ENCODE measurements around the gene NARF. TPM values are rescaled to one million over a fixed set of nuclear protein-coding genes. Genes with fewer than 3 reads are reported as not detected.

The NARF gene
- total and polyA plus RNA-seq, 4 experiments from 2014 or later = 80.8 to 146 (median 88.5) TPM

DNA sequence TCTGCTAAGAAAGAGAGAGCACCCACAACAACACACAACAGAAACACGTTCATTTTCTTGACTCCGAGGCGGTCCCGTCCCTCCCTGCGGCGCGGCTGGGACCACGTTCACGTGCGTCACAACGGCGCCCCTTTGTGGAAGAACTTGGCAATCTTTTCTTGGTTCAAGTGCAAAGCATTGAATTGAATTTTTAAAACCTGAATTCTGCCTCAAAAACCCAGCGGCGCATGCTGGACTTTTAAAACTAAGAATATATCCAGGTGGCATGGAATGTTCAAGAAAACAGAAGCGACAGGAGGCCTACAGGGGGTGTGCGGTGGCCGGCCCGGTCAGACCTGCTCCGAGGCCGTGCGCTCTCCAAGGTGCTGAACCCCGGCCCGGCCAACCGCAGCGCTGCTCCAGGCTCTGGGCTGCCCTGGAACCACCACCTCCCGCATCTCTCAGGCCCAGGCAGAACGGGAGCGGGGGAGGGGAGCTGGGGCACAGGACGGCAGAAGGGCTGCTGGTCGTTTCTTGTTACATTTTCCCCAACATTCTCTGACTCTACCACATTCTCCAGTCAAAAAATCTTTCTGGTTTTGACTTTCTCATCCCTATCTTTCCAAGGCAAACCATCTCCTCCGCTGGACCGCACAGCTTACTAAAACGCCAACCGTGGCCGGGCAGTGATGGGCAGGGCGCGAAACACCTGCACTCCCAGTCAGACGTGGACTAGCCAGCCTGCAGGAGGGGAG lies 43.8 kb upstream of the NARF start:
- Mint-ChIP-seq H3K4me1 (peaks cover 17 to 33% (median 22%) of the 10 kb centered on the region in 4 donors), H3K4me3 (peak overlapping the region in 2 of 8 donors; percentile 51 to 62), H3K9me3 (no peaks in the 10 kb centered on the region), H3K27ac (peak overlapping the region in 4 of 7 donors; percentile 3 to 66 (median 40)), H3K36me3 (peaks cover 7 to 8% of the 10 kb centered on the region in 2 donors), H3K27me3 (no peaks in the 10 kb centered on the region)
- Histone ChIP-seq H3K36me3 (ENCODE audit: insufficient read depth, low read length) (no peaks in the 10 kb centered on the region), H3K27me3 (ENCODE audit: insufficient read depth, low read length) (no peaks in the 10 kb centered on the region), H3K9me3 (ENCODE audit: control insufficient read depth in 1 of 2, low read length in 2 of 2) (no peaks in the 10 kb centered on the region), H3K4me1 (ENCODE audit: insufficient read depth, low read length) (peaks cover 25% of the 10 kb centered on the region), H3K4me3 (ENCODE audit: low read length in 2 of 2) (no peak overlapping the region), H3K27ac (ENCODE audit: low read depth, low read length) (no peak overlapping the region)
- intact Hi-C loops (cut with micrococcal nuclease) = loop anchor here (1.0 to 10.0 kb wide), 5 partner anchors 63 to 380 kb away; partner anchors contain the start of genes DCXR and RAC3
- DNase-seq = peak; percentile 71 to 73 (median 72)
- ChIA-PET POLR2A (ENCODE audit: partially characterized antibody) (interaction anchor here (0.6 to 1.4 kb wide), 2 partner anchors 159 to 391 kb away, joined by 3 read pairs; partner anchors contain the start of genes CENPX and LRRC45), CTCF (ENCODE audit: partially characterized antibody) (interaction anchor here (0.8 to 6.4 kb wide), 5 partner anchors 20 to 177 kb away, joined by 3 to 52 read pairs (median 5); no protein-coding TSS in a partner anchor)

DNA sequence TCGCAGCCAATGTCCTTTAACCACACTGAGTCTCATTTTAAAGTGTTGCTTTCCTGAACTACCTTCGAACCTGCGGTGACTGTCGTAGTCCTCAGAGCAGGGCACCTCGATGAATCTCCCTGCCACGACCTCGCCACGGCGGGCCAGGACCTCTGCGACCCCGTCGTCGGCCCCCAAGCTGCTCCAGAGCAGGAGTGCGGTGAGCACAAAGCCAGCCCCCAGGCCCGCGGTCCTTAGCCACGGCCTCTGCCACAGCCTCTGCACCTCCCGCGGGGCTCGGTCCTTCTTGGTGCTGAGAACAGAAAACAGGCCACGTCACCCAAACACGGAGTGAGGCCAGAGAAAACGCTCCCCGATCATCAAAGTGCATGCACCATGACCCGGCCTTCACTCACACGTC lies 43.2 kb upstream of the NARF start:
- H3K4me1 ChIP-seq (ENCODE audit: insufficient read depth, low read length) = peaks cover 31% of the 10 kb centered on the region
- H3K4me3 ChIP-seq (ENCODE audit: low read length in 2 of 2) = no peak overlapping the region
- no peaks in the 10 kb centered on the region for H3K27me3 ChIP-seq (ENCODE audit: insufficient read depth, low read length)
- peak overlapping the region in 1 of 7 donors; percentile 77 for H3K27ac Mint-ChIP-seq
- H3K27ac ChIP-seq (ENCODE audit: low read depth, low read length) = no peak overlapping the region
- H3K9me3 ChIP-seq (ENCODE audit: control insufficient read depth in 1 of 2, low read length in 2 of 2) = no peaks in the 10 kb centered on the region
- no peaks in the 10 kb centered on the region for H3K27me3 Mint-ChIP-seq
- H3K9me3 Mint-ChIP-seq = no peaks in the 10 kb centered on the region
- intact Hi-C loops (cut with micrococcal nuclease) = loop anchor here (10.0 kb wide), 2 partner anchors 211 to 381 kb away; partner anchors contain the start of genes DCXR and RAC3
- peak overlapping the region in 2 of 8 donors; percentile 15 to 26 for H3K4me3 Mint-ChIP-seq
- peaks cover 12 to 13% of the 10 kb centered on the region in 2 donors for H3K36me3 Mint-ChIP-seq
- ChIA-PET POLR2A (ENCODE audit: partially characterized antibody) (interaction anchor here (0.6 to 1.4 kb wide), 2 partner anchors 160 to 392 kb away, joined by 3 read pairs; partner anchors contain the start of genes CENPX and LRRC45), CTCF (ENCODE audit: partially characterized antibody) (interaction anchor here (0.8 to 6.4 kb wide), 3 partner anchors 64 to 178 kb away, joined by 3 to 52 read pairs (median 5); no protein-coding TSS in a partner anchor)
- H3K4me1 Mint-ChIP-seq = peaks cover 20 to 40% (median 26%) of the 10 kb centered on the region in 4 donors
- DNase-seq = no peak
- H3K36me3 ChIP-seq (ENCODE audit: insufficient read depth, low read length) = no peaks in the 10 kb centered on the region

DNA sequence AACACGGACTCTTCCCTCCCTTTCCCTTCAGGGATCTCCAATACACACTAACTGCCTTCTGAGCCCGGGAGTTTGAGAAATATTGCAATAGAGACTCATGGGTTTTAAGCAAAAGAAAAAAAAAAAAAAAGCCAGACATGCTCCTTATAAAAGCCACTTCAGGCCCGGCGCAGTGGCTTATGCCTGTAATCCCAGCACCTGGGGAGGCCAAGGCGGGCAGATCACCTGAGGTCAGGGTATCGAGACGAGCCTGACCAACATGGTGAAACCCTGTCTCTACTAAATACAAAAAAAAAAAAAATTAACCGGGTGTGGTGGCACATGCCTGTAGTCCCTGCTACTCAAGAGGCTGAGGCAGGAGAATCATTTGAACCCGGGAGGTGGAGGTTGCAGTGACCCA lies 42.8 kb upstream of the NARF start:
- intact Hi-C loops (cut with micrococcal nuclease) = loop anchor here (10.0 kb wide), 2 partner anchors 211 to 381 kb away; partner anchors contain the start of genes DCXR and RAC3
- no peaks in the 10 kb centered on the region for H3K36me3 ChIP-seq (ENCODE audit: insufficient read depth, low read length)
- Mint-ChIP-seq H3K27ac (peak overlapping the region in 1 of 7 donors; percentile 77), H3K4me1 (peaks cover 20 to 40% (median 26%) of the 10 kb centered on the region in 4 donors), H3K9me3 (no peaks in the 10 kb centered on the region), H3K4me3 (no peak overlapping the region), H3K27me3 (no peaks in the 10 kb centered on the region), H3K36me3 (peaks cover 12 to 13% of the 10 kb centered on the region in 2 donors)
- no peaks in the 10 kb centered on the region for H3K9me3 ChIP-seq (ENCODE audit: control insufficient read depth in 1 of 2, low read length in 2 of 2)
- H3K27me3 ChIP-seq (ENCODE audit: insufficient read depth, low read length) = no peaks in the 10 kb centered on the region
- no peak overlapping the region for H3K4me3 ChIP-seq (ENCODE audit: low read length in 2 of 2)
- CTCF ChIA-PET (ENCODE audit: partially characterized antibody) = interaction anchor here (0.6 to 6.4 kb wide), 3 partner anchors 18 to 135 kb away, joined by 3 to 52 read pairs (median 3); no protein-coding TSS in a partner anchor
- no peak overlapping the region for H3K27ac ChIP-seq (ENCODE audit: low read depth, low read length)
- no peak for DNase-seq
- H3K4me1 ChIP-seq (ENCODE audit: insufficient read depth, low read length) = peaks cover 32% of the 10 kb centered on the region
- POLR2A ChIA-PET (ENCODE audit: partially characterized antibody) = interaction anchor here (1.0 kb wide), 1 partner anchor 34 kb away, joined by 4 read pairs; no protein-coding TSS in a partner anchor

DNA sequence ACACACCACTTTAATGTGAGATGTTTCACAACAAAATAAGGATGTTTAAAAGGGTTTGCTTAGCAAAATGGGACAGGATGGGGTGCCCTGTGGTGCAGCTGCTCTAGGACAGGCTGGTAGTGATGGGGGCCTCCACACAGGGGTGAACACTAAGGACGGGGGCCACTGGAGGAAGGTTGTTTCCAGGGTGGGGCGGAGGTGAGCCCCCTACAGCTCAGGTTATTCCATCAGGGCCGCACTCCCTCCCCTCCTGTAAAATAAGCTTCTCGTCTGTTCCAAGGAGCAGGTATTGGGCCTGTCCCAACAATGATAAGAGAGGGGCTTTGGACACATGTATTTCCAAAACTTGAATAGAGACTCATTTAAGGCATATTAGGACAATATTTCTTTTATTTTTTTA lies 42.3 kb upstream of the NARF start:
- peaks cover 20 to 40% (median 26%) of the 10 kb centered on the region in 4 donors for H3K4me1 Mint-ChIP-seq
- intact Hi-C loops (cut with micrococcal nuclease) = loop anchor here (10.0 kb wide), 2 partner anchors 211 to 381 kb away; partner anchors contain the start of genes DCXR and RAC3
- no peaks in the 10 kb centered on the region for H3K27me3 Mint-ChIP-seq
- no peaks in the 10 kb centered on the region for H3K27me3 ChIP-seq (ENCODE audit: insufficient read depth, low read length)
- no peaks in the 10 kb centered on the region for H3K9me3 Mint-ChIP-seq
- H3K36me3 Mint-ChIP-seq = peaks cover 13 to 16% of the 10 kb centered on the region in 2 donors
- no peak overlapping the region for H3K27ac ChIP-seq (ENCODE audit: low read depth, low read length)
- ChIA-PET CTCF (ENCODE audit: partially characterized antibody) (interaction anchor here (0.6 to 6.4 kb wide), 5 partner anchors 18 to 180 kb away, joined by 3 to 52 read pairs (median 4); no protein-coding TSS in a partner anchor), POLR2A (ENCODE audit: partially characterized antibody) (interaction anchor here (1.0 to 1.8 kb wide), 3 partner anchors 33 to 103 kb away, joined by 4 to 11 read pairs (median 4); partner anchors contain the start of gene NARF)
- peak overlapping the region in 1 of 7 donors; percentile 68 for H3K27ac Mint-ChIP-seq
- H3K36me3 ChIP-seq (ENCODE audit: insufficient read depth, low read length) = peaks cover 3% of the 10 kb centered on the region
- peaks cover 32% of the 10 kb centered on the region for H3K4me1 ChIP-seq (ENCODE audit: insufficient read depth, low read length)
- no peak for DNase-seq
- H3K9me3 ChIP-seq (ENCODE audit: control insufficient read depth in 1 of 2, low read length in 2 of 2) = no peaks in the 10 kb centered on the region
- no peak overlapping the region for H3K4me3 ChIP-seq (ENCODE audit: low read length in 2 of 2)
- H3K4me3 Mint-ChIP-seq = no peak overlapping the region

DNA sequence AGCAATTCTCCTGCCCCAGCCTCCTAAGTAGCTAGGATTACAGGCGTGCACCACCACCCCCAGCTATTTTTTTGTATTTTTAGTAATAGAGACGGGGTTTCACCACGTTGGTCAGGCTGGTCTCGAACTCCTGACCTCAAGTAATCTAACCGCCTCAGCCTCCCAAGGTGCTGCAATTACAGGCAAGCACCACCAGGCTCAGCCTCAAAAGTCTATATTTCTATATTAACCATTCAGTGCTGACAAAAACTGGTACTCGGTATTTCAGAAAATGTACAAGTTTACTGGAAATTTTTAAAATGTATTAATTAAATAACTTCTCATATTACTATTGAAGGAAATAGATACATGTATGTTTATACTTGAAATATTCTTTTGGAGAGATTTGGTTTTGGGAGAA lies 41.8 kb upstream of the NARF start:
- Histone ChIP-seq H3K4me3 (ENCODE audit: low read length in 2 of 2) (no peak overlapping the region), H3K27me3 (ENCODE audit: insufficient read depth, low read length) (no peaks in the 10 kb centered on the region), H3K27ac (ENCODE audit: low read depth, low read length) (no peak overlapping the region), H3K36me3 (ENCODE audit: insufficient read depth, low read length) (peaks cover 4% of the 10 kb centered on the region), H3K4me1 (ENCODE audit: insufficient read depth, low read length) (peaks cover 32% of the 10 kb centered on the region), H3K9me3 (ENCODE audit: control insufficient read depth in 1 of 2, low read length in 2 of 2) (no peaks in the 10 kb centered on the region)
- Mint-ChIP-seq H3K9me3 (no peaks in the 10 kb centered on the region), H3K27me3 (no peaks in the 10 kb centered on the region), H3K4me3 (no peak overlapping the region), H3K4me1 (peaks cover 20 to 44% (median 26%) of the 10 kb centered on the region in 4 donors), H3K27ac (no peak overlapping the region), H3K36me3 (peaks cover 13 to 19% of the 10 kb centered on the region in 2 donors)
- intact Hi-C loops (cut with micrococcal nuclease) = loop anchor here (10.0 kb wide), 2 partner anchors 212 to 382 kb away; partner anchors contain the start of genes DCXR and RAC3
- CTCF ChIA-PET (ENCODE audit: partially characterized antibody) = interaction anchor here (1.4 to 6.4 kb wide), 4 partner anchors 65 to 181 kb away, joined by 3 to 52 read pairs (median 4); no protein-coding TSS in a partner anchor
- DNase-seq = no peak
- POLR2A ChIA-PET (ENCODE audit: partially characterized antibody) = interaction anchor here (1.0 to 1.8 kb wide), 4 partner anchors 16 to 102 kb away, joined by 3 to 11 read pairs (median 4); partner anchors contain the start of gene NARF

DNA sequence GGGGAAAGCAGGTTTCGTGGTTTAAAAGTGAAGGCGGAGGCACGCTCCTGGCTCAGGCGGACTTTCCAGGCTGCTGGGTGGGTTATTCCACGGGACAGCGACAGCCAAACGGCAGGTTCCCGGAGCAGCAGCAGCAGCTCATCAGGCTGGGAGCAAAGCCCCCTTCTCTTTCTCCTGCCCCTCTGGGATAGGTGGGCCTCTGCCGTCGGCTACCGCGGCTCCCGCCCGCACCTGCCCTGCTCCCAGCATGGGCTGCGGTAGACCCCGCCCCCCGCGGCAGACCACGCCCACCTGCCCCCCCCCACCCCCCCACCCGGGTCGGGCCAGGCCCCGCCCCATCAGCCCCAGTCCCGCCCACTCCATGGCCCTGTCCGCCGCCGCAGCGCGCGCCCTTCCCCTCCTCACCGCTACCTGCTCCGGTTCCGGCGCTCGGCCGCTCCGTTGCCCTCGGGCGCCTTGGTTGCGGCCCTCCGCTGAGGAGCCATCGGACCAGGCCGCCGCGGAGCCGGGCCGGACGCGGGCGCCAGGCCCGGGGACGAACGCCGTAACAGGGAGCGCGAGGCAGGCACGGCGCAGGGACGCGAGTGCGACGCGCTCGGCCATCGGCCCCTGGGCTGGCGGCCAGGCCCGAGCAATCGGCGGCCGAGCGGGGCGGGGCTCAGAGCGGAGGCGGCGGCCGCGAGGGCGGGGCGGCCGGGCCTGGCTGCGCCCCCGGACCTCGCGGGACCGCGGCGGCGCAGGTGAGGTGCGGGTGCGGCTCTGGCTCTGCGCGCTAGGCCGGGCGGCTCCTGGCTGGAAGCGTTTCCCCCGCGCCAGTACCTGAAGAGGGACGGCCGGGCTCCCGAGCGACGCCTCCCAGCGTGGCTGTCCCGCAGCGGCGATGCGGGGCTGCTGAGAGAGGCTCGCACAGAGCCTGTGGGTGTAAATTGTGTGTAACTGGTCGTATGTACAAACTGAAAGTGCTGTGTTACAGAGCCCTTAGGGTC lies 40.2 kb upstream of the NARF start, which contains the start of the genes HEXD and OGFOD3:
HEXD (plus strand) TSS at position 347 of the 986 bp plus-strand sequence. CDS start 1,453 bp downstream, outside the sequence.
OGFOD3 (minus strand) TSS at position 586 of the 986 bp plus-strand sequence; CDS start at position 485, 101 bp downstream.
- Histone ChIP-seq H3K4me1 (ENCODE audit: insufficient read depth, low read length) (peaks cover 32% of the 10 kb centered on the region), H3K27me3 (ENCODE audit: insufficient read depth, low read length) (no peaks in the 10 kb centered on the region), H3K36me3 (ENCODE audit: insufficient read depth, low read length) (peaks cover 4% of the 10 kb centered on the region), H3K9me3 (ENCODE audit: control insufficient read depth in 1 of 2, low read length in 2 of 2) (no peaks in the 10 kb centered on the region), H3K4me3 (ENCODE audit: low read length in 2 of 2) (peak within 1 kb of the TSS; percentile 55 to 58), H3K27ac (ENCODE audit: low read depth, low read length) (peak within 1 kb of the TSS; percentile 66)
- ChIA-PET CTCF (ENCODE audit: partially characterized antibody) (interaction anchor here (0.7 to 6.4 kb wide), 9 partner anchors 8 to 212 kb away, joined by 3 to 52 read pairs (median 4); no protein-coding TSS in a partner anchor), POLR2A (ENCODE audit: partially characterized antibody) (interaction anchor here (0.7 to 2.3 kb wide), 12 partner anchors 18 to 145 kb away, joined by 3 to 18 read pairs (median 4); partner anchors contain the start of genes CSNK1D, FOXK2 and NARF)
- Mint-ChIP-seq H3K27ac (peak within 1 kb of the TSS; percentile 75 to 91 (median 84)), H3K9me3 (no peaks in the 10 kb centered on the region), H3K36me3 (peaks cover 19 to 27% of the 10 kb centered on the region in 2 donors), H3K4me1 (peaks cover 22 to 39% (median 27%) of the 10 kb centered on the region in 4 donors), H3K4me3 (peak within 1 kb of the TSS; percentile 82 to 90 (median 85)), H3K27me3 (no peaks in the 10 kb centered on the region)
- intact Hi-C loops (cut with micrococcal nuclease) = loop anchor here (1.0 to 10.0 kb wide), 8 partner anchors 32 to 383 kb away; partner anchors contain the start of genes CYBC1, DCXR, FASN and NARF
- peak; percentile 82 to 96 (median 92) for DNase-seq

All from CD4-positive, alpha-beta memory T cell (primary cell).